ENCODE data around the gene GCN1.
"Not testable (repeated sequence)": the region's sequence is repeated elsewhere in the genome, so short reads cannot be mapped to it uniquely, and the experiment has no call there.

GCN1 gene

DNA sequence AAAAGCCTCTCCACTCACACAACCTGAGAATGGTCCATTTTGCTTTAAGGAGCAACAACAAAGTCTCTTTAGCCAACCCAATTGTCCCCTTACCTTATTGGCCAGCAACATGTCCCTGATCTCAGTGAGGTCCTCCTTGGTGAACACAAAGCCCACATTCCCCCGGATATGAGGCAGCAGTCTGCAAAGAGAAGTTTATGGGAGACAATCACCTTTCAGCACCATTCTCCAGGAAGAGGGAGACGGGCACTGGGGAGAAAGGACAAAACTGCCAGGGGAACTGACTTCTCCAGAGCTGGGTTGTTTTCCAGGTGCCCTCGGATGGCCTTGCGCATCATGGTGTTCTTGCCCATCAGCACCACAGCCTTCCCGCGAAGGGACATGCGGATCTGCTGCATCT, 4.5 kb upstream of the GCN1 start:
- DNase-seq (ENCODE audit: low spot score): no peak
- TF ChIP-seq, protein P1, sequence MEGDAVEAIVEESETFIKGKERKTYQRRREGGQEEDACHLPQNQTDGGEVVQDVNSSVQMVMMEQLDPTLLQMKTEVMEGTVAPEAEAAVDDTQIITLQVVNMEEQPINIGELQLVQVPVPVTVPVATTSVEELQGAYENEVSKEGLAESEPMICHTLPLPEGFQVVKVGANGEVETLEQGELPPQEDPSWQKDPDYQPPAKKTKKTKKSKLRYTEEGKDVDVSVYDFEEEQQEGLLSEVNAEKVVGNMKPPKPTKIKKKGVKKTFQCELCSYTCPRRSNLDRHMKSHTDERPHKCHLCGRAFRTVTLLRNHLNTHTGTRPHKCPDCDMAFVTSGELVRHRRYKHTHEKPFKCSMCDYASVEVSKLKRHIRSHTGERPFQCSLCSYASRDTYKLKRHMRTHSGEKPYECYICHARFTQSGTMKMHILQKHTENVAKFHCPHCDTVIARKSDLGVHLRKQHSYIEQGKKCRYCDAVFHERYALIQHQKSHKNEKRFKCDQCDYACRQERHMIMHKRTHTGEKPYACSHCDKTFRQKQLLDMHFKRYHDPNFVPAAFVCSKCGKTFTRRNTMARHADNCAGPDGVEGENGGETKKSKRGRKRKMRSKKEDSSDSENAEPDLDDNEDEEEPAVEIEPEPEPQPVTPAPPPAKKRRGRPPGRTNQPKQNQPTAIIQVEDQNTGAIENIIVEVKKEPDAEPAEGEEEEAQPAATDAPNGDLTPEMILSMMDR (conservative IDR thresholded peaks at IDR 0.05; ENCODE audit: low read depth): no peak
- POLR2A ChIA-PET (ENCODE audit: low non-redundant PET): no interaction called here
- peak overlapping the region; percentile 77 for H3K27ac ChIP-seq
- CTCF ChIA-PET: no interaction called here

DNA sequence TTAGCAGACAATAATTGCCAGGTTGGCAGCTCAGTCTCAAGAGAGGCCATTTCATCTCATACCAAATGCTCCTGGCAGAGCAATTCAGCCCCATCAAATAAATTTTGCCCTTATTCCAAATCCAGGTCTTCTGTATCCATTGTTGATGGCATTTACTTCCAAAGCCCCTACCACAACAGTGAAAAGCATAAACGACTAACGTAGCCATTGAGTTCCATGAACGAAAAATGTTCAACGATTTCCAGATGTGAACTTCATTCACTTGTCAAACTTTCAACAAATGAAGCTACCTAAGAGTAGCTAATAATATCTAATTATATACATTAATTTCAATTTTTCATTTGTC, 3.0 kb upstream of the GCN1 start:
- TF ChIP-seq, protein P1 (conservative IDR thresholded peaks at IDR 0.05; ENCODE audit: low read depth): no peak
- DNase-seq (ENCODE audit: low spot score): no peak
- ChIA-PET CTCF (interaction anchor here (0.6 kb wide), 1 partner anchor 70 kb away, joined by 3 read pairs; no protein-coding TSS in a partner anchor), POLR2A (ENCODE audit: low non-redundant PET) (no interaction called here)
- H3K27ac ChIP-seq: peak overlapping the region; percentile 95

DNA sequence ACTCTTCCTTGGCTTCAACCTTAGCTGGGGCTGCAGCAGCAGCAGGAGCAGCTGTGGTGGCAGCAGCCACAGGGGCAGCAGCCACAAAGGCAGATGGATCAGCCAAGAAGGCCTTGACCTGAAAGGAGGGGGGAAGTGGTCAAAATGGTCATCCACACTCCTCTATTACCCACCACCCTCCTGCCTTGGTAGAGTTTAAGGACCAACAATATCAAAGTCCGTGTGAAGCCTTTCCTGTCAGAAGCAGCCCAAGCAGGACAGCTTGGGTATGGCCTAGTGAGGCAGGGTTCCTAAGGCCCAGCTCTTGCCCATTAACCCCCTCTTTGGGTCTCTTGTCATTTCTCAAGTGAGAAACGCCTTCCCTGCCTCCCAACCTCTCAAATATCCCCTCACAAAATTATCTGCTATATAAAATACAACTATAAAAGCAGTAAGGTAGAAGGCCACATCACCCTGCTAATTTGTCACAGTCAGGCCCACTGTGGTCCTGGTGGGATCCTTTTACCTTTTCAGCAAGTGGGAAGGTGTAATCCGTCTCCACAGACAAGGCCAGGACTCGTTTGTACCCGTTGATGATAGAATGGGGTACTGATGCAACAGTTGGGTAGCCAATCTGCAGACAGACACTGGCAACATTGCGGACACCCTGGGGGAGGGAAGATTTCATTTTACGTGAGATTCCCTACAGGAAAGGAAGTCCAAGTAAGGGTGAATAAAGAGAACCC, 2.5 kb upstream of the GCN1 start:
- CTCF ChIA-PET: interaction anchor here (0.6 kb wide), 1 partner anchor 69 kb away, joined by 3 read pairs; no protein-coding TSS in a partner anchor
- POLR2A ChIA-PET (ENCODE audit: low non-redundant PET); DNase-seq (ENCODE audit: low spot score): not testable (repeated sequence)
- H3K27ac ChIP-seq: peak overlapping the region; percentile 95

DNA sequence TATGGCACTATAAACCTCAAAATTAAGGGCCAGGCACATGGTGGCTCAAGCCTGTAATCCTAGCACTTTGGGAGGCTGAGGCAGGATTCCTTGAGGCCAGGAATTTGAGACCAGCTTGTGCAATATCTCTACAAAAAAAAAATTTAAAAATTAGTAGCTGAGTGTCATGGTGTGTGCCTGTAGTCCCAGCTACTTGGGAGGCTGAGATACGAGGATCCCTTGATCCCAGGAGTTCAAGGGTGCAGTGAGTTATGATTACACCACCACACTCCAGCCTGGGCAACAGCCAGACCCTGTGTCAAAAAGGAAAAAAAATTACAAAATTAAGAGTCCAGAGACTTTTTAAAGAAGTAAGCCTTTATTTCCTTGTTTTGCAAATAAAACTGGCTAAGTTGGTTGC, 1.8 kb upstream of the GCN1 start:
- TF ChIP-seq, protein P1 (conservative IDR thresholded peaks at IDR 0.05; ENCODE audit: low read depth): no peak
- H3K27ac ChIP-seq: peak overlapping the region; percentile 95
- ChIA-PET POLR2A (ENCODE audit: low non-redundant PET) (no interaction called here), CTCF (no interaction called here)
- no peak for DNase-seq (ENCODE audit: low spot score)

DNA sequence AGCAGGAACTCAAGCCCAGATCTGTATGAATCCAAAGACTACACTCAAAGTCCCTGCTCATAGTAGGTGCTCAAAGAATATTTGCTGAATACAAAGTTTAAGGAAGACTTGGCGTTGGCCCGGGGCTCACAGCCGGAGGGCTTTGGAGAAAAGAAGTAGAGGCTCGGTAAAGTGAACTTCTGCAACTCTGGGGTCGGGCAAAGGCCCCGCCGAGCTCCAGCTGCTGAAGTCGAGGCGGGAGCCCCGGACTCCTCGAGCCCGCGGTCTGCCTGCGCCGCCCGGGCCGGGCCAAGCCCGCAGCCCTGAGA, 335 bp downstream of the GCN1 start:
- no peak for DNase-seq (ENCODE audit: low spot score)
- peak overlapping the region; percentile 95 for H3K27ac ChIP-seq
- POLR2A ChIA-PET (ENCODE audit: low non-redundant PET): no interaction called here
- CTCF ChIA-PET: no interaction called here
- TF ChIP-seq, protein P1 (conservative IDR thresholded peaks at IDR 0.05; ENCODE audit: low read depth): no peak

DNA sequence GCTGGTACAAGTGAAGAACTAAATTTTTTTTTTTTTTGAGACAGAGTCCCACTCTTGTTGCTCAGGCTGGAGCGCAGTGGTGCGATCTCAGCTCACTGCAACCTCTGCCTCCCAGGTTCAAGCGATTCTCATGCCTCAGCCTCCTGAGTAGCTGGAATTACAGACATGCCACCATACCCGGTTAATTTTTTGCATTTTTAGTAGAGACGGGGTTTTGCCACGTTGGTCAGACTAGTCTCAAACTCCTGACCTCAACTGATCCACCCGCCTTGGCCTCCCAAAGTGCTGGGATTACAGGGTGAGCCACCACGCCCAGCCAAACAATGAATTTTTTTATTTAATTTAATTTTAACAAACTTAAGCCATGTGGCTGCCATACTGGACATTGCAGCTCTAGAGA, 1.2 kb downstream of the GCN1 start:
- H3K27ac ChIP-seq: peak overlapping the region; percentile 26
- DNase-seq (ENCODE audit: low spot score); POLR2A ChIA-PET (ENCODE audit: low non-redundant PET): not testable (repeated sequence)
- CTCF ChIA-PET: interaction anchor here (0.6 kb wide), 1 partner anchor 120 kb away, joined by 3 read pairs; no protein-coding TSS in a partner anchor

DNA sequence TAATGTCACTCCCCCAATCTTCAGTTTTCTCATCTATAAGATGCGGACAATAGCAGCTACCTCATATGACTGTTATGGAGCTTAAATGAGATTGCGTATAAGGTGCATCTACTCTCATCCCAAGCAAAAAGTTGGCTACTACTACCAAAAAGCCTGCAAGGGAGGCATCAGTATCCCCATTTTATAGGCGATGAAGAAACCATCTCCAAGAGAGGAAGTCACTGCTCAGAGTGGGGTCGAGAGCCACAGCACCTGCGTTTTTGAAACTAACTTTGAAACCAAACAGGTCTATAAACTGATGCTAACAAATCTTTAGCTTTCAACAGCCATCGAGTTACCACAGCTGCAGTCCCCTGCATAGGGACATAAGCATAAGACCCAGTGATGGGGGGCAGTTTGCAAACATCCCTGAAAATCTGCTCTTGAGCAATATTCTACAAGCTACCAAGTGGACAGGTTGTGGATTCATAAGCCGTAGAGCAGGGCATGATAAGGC, 3.5 kb downstream of the GCN1 start:
- ChIA-PET CTCF (no interaction called here), POLR2A (ENCODE audit: low non-redundant PET) (no interaction called here)
- no peak for DNase-seq (ENCODE audit: low spot score)
- TF ChIP-seq, protein P1 (conservative IDR thresholded peaks at IDR 0.05; ENCODE audit: low read depth): no peak
- H3K27ac ChIP-seq: no peak overlapping the region

DNA sequence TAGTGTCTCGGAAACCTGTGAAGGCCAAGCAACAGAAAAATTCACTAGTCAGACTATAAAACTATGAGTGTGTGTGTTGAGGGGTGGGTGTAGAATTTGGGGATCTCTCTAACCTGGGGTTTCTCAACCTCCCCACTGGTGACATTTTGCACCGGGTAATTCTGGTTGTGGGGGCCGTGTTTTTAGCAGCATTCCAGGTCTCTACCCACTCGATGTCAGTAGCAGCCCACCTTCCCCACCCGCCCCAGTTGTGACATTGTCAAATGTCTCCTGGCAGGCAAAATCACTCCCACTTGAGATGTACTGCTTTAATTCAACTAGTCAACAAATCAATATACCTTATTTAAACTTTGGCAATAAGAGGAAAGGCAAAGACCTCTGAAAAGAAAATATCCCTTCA, 4.1 kb downstream of the GCN1 start:
- DNase-seq (ENCODE audit: low spot score): no peak
- TF ChIP-seq, protein P1 (conservative IDR thresholded peaks at IDR 0.05; ENCODE audit: low read depth): no peak
- no peak overlapping the region for H3K27ac ChIP-seq
- ChIA-PET POLR2A (ENCODE audit: low non-redundant PET) (no interaction called here), CTCF (no interaction called here)
